Measurements from ENCODE around the gene LCA5L.

GRCh38 chr21:39479814-39480182 lies 34.2 kb upstream of the LCA5L start:
- TF ChIP-seq, protein P1, sequence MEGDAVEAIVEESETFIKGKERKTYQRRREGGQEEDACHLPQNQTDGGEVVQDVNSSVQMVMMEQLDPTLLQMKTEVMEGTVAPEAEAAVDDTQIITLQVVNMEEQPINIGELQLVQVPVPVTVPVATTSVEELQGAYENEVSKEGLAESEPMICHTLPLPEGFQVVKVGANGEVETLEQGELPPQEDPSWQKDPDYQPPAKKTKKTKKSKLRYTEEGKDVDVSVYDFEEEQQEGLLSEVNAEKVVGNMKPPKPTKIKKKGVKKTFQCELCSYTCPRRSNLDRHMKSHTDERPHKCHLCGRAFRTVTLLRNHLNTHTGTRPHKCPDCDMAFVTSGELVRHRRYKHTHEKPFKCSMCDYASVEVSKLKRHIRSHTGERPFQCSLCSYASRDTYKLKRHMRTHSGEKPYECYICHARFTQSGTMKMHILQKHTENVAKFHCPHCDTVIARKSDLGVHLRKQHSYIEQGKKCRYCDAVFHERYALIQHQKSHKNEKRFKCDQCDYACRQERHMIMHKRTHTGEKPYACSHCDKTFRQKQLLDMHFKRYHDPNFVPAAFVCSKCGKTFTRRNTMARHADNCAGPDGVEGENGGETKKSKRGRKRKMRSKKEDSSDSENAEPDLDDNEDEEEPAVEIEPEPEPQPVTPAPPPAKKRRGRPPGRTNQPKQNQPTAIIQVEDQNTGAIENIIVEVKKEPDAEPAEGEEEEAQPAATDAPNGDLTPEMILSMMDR (IDR thresholded peaks at IDR 0.05): no peak
- TF ChIP-seq POLR2A (IDR thresholded peaks at IDR 0.05): no peak

Measured in adrenal gland (tissue), 5 donors.